ENCODE data around the gene CELF4. TPM values are rescaled to one million over a fixed set of nuclear protein-coding genes. Genes with fewer than 3 reads are reported as not detected.

The CELF4 gene
- total and polyA plus RNA-seq, 10 of the 15 experiments (the other 5 are each of a cell fraction or from before 2014, with no cell fraction given), result 0.03 to 0.32 TPM; not detected in 8

DNA sequence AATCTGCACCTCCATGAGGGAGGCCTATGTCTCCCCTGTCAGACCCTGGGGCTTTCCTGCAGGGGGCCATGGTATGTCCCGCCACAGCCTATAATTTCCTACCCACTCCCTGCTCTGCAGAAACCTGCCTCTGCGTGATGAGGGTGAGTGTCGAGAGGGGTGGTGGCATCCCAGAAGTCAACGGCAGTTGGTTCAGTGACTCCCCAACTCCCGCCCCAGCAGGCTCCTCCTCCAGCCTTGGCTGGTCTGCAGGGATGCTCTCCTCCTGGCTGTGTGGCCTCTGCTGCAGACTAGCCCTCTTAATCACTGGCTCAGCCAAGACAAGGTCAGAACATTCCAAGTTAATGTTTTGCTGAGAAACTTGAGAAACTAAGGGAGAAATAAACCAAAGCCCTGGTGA, 13.3 kb downstream of the CELF4 start:
- CTCF ChIA-PET, result no interaction called here
- Histone ChIP-seq H3K79me2 (ENCODE audit: control insufficient read depth, insufficient read depth, low read length) (no peaks in the 10 kb centered on the region), H3K9ac (ENCODE audit: control insufficient read depth, insufficient read depth, low read length) (no peak overlapping the region), H3K4me3 (no peak overlapping the region), H3K4me1 (ENCODE audit: control insufficient read depth, insufficient read depth, low read length) (no peaks in the 10 kb centered on the region), H2AFZ (ENCODE audit: control insufficient read depth, low read depth, low read length) (no peak overlapping the region), H3K9me3 (replicated peaks; ENCODE audit: control insufficient read depth, insufficient read depth, low read length) (no peaks in the 10 kb centered on the region), H3K4me2 (ENCODE audit: control insufficient read depth, insufficient read depth) (no peak overlapping the region), H3K36me3 (ENCODE audit: control insufficient read depth in 2 of 2, insufficient read depth in 2 of 2, low read length in 1 of 2) (no peaks in the 10 kb centered on the region), H3K27me3 (replicated peaks in 1 of 2; ENCODE audit: control insufficient read depth in 2 of 2, insufficient read depth in 2 of 2, low read length in 1 of 2) (no peaks in the 10 kb centered on the region; a peak in 2 of 4 replicates), H4K20me1 (ENCODE audit: control insufficient read depth, insufficient read depth) (no peaks in the 10 kb centered on the region), H3K27ac (ENCODE audit: control insufficient read depth, insufficient read depth) (no peak overlapping the region)
- RAD21 ChIA-PET (ENCODE audit: unreplicated experiment), result no interaction called here
- DNase-seq (ENCODE audit: low read depth, low spot score) (no peak), ATAC-seq (no peak), FAIRE-seq (no peak)
- 14% methylated on average over 5 of the region's 5 CpGs for WGBS (ENCODE audit: insufficient coverage, insufficient replicate concordance, low lambda C conversion rate, missing lambda C conversion rate)
- no TSS peak for BruUV-seq (replicated peaks)
- in situ Hi-C loops (cut with MboI) (no loop called here), intact Hi-C loops (cut with micrococcal nuclease; ENCODE audit: unreplicated experiment) (no loop called here)
- SMC1A ChIA-PET (ENCODE audit: uncharacterized antibody, unreplicated experiment), result no interaction called here
- POLR2A ChIA-PET, result no interaction called here
- no peak for TF ChIP-seq ELK1 (IDR thresholded peaks at IDR 0.05; ENCODE audit: low read depth, low read length)

DNA sequence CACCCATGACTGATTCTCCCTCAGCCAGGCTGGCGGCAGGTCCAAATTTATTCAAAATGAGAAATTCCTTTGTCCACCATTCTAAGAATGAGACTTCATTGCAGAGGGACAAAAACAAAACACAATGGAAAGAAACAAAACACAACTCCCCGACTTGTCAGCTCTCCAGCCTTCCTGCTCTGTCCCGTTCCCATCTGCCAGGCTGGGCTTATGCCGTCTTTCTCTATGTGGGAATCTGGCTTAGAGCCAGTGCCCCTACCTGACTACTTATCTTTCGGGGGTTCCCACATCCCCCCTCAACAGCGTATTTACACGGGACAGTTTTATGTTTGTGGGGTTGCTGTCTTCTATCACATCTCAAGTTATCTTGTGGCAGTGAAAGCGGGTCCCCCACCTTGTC, 13.8 kb downstream of the CELF4 start:
- FAIRE-seq (no peak), ATAC-seq (no peak), DNase-seq (ENCODE audit: low read depth, low spot score) (no peak)
- H3K4me2 ChIP-seq (ENCODE audit: control insufficient read depth, insufficient read depth), result no peak overlapping the region
- no peak overlapping the region for H3K9ac ChIP-seq (ENCODE audit: control insufficient read depth, insufficient read depth, low read length)
- SMC1A ChIA-PET (ENCODE audit: uncharacterized antibody, unreplicated experiment), result no interaction called here
- H3K79me2 ChIP-seq (ENCODE audit: control insufficient read depth, insufficient read depth, low read length), result no peaks in the 10 kb centered on the region
- no peaks in the 10 kb centered on the region for H4K20me1 ChIP-seq (ENCODE audit: control insufficient read depth, insufficient read depth)
- no TSS peak for BruUV-seq (replicated peaks)
- H2AFZ ChIP-seq (ENCODE audit: control insufficient read depth, low read depth, low read length), result no peak overlapping the region
- TF ChIP-seq, protein P1, sequence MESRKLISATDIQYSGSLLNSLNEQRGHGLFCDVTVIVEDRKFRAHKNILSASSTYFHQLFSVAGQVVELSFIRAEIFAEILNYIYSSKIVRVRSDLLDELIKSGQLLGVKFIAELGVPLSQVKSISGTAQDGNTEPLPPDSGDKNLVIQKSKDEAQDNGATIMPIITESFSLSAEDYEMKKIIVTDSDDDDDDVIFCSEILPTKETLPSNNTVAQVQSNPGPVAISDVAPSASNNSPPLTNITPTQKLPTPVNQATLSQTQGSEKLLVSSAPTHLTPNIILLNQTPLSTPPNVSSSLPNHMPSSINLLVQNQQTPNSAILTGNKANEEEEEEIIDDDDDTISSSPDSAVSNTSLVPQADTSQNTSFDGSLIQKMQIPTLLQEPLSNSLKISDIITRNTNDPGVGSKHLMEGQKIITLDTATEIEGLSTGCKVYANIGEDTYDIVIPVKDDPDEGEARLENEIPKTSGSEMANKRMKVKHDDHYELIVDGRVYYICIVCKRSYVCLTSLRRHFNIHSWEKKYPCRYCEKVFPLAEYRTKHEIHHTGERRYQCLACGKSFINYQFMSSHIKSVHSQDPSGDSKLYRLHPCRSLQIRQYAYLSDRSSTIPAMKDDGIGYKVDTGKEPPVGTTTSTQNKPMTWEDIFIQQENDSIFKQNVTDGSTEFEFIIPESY (IDR thresholded peaks at IDR 0.05), result no peak
- TF ChIP-seq BRCA1 (IDR thresholded peaks at IDR 0.05; ENCODE audit: low read depth, low read length) (no peak), FOS (IDR thresholded peaks at IDR 0.05; ENCODE audit: borderline replicate concordance, extremely low read depth, insufficient read length) (no peak), ZNF274 (IDR thresholded peaks at IDR 0.05; ENCODE audit: insufficient read depth, insufficient read length) (no peak), SIX5 (IDR thresholded peaks at IDR 0.05; ENCODE audit: low read depth, low read length, severe bottlenecking) (no peak), WRNIP1 (IDR thresholded peaks at IDR 0.05; ENCODE audit: borderline replicate concordance, low read depth, low read length) (no peak), MTA2 (IDR thresholded peaks at IDR 0.05; ENCODE audit: low read depth) (no peak)
- intact Hi-C loops (cut with micrococcal nuclease; ENCODE audit: unreplicated experiment), result no loop called here
- H3K36me3 ChIP-seq (ENCODE audit: control insufficient read depth in 2 of 2, insufficient read depth in 2 of 2, low read length in 1 of 2), result no peaks in the 10 kb centered on the region
- POLR2A ChIA-PET, result no interaction called here
- H3K27ac ChIP-seq (ENCODE audit: control insufficient read depth, insufficient read depth), result no peak overlapping the region
- WGBS (ENCODE audit: insufficient coverage, insufficient replicate concordance, low lambda C conversion rate, missing lambda C conversion rate), result 52% methylated on average over 8 of the region's 8 CpGs
- H3K27me3 ChIP-seq (replicated peaks in 1 of 2; ENCODE audit: control insufficient read depth in 2 of 2, insufficient read depth in 2 of 2, low read length in 1 of 2), result no peaks in the 10 kb centered on the region; a peak in 2 of 4 replicates
- H3K9me3 ChIP-seq (replicated peaks; ENCODE audit: control insufficient read depth, insufficient read depth, low read length), result no peaks in the 10 kb centered on the region
- RAD21 ChIA-PET (ENCODE audit: unreplicated experiment), result no interaction called here
- in situ Hi-C loops (cut with MboI), result no loop called here
- H3K4me3 ChIP-seq, result no peak overlapping the region
- CTCF ChIA-PET, result no interaction called here
- H3K4me1 ChIP-seq (ENCODE audit: control insufficient read depth, insufficient read depth, low read length), result no peaks in the 10 kb centered on the region

Measured in GM12878 (cell line).